RWPE2 (cell line): Measurements from ENCODE around the gene EPS8L1.

Experiments
- ATAC-seq: fragments of 200-7000 bp; cut with Tn5 transposase; 3 replicates; pipeline ENCODE4 v1.9.1; 2021; ENCODE audit warnings: low read depth
- DNase-seq: peaks from one replicate; pipeline ENCODE4 v3.0.0-alpha.2; 2020; ENCODE audit warnings: low spot score
- H3K27ac ChIP-seq: fragments of 450-650 bp; 2 replicates; pipeline ENCODE4 v1.5.1; 2017; ENCODE audit warnings: mild to moderate bottlenecking; ENCODE audit not compliant: poor library complexity, severe bottlenecking
- H3K27me3 ChIP-seq: fragments of 250-450 bp; sonication (Bioruptor Pico); 2 replicates; pipeline ENCODE4 v1.5.1; 2021; ENCODE audit warnings: mild to moderate bottlenecking, moderate library complexity; ENCODE audit not compliant: insufficient read depth, poor library complexity, severe bottlenecking
- H3K36me3 ChIP-seq: fragments of 250-450 bp; sonication (Bioruptor Pico); 2 replicates; pipeline ENCODE4 v1.5.1; 2020; ENCODE audit warnings: low read depth, mild to moderate bottlenecking, moderate library complexity
- H3K4me1 ChIP-seq: fragments of 250-450 bp; sonication (Bioruptor Pico); 2 replicates; pipeline ENCODE4 v1.5.1; 2021; ENCODE audit warnings: mild to moderate bottlenecking, moderate library complexity; ENCODE audit not compliant: insufficient read depth, poor library complexity, severe bottlenecking
- H3K4me3 ChIP-seq: fragments of 250-450 bp; sonication (Bioruptor Pico); 2 replicates; pipeline ENCODE4 v1.5.1; 2021; ENCODE audit warnings: mild to moderate bottlenecking, moderate library complexity; ENCODE audit not compliant: severe bottlenecking
- H3K9me3 ChIP-seq: fragments of 250-450 bp; sonication (Bioruptor Pico); 2 replicates; pipeline ENCODE4 v1.5.1; 2021; ENCODE audit warnings: mild to moderate bottlenecking, moderate library complexity; ENCODE audit not compliant: severe bottlenecking
- TF ChIP-seq, protein P1 (sequence below): fragments of 450-650 bp; IDR thresholded peaks from one replicate; pipeline ENCODE4 v1.5.1; 2017; ENCODE audit warnings: mild to moderate bottlenecking, moderate library complexity; ENCODE audit not compliant: poor library complexity, severe bottlenecking

EPS8L1 gene

GRCh38 chr19:55088543-55089341 is 13.1 kb downstream of the EPS8L1 start:
- Histone ChIP-seq H3K27ac (no peak overlapping the region), H3K9me3 (no peaks in the 10 kb centered on the region), H3K36me3 (peaks cover 11% of the 10 kb centered on the region), H3K4me1 (no peaks in the 10 kb centered on the region), H3K27me3 (no peaks in the 10 kb centered on the region), H3K4me3 (no peak overlapping the region)
- ATAC-seq (peak; percentile 36; the same call in 2 of the 3 replicates), DNase-seq (peak; percentile 61)
- TF ChIP-seq, protein P1, sequence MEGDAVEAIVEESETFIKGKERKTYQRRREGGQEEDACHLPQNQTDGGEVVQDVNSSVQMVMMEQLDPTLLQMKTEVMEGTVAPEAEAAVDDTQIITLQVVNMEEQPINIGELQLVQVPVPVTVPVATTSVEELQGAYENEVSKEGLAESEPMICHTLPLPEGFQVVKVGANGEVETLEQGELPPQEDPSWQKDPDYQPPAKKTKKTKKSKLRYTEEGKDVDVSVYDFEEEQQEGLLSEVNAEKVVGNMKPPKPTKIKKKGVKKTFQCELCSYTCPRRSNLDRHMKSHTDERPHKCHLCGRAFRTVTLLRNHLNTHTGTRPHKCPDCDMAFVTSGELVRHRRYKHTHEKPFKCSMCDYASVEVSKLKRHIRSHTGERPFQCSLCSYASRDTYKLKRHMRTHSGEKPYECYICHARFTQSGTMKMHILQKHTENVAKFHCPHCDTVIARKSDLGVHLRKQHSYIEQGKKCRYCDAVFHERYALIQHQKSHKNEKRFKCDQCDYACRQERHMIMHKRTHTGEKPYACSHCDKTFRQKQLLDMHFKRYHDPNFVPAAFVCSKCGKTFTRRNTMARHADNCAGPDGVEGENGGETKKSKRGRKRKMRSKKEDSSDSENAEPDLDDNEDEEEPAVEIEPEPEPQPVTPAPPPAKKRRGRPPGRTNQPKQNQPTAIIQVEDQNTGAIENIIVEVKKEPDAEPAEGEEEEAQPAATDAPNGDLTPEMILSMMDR = peak; percentile 81

DNA sequence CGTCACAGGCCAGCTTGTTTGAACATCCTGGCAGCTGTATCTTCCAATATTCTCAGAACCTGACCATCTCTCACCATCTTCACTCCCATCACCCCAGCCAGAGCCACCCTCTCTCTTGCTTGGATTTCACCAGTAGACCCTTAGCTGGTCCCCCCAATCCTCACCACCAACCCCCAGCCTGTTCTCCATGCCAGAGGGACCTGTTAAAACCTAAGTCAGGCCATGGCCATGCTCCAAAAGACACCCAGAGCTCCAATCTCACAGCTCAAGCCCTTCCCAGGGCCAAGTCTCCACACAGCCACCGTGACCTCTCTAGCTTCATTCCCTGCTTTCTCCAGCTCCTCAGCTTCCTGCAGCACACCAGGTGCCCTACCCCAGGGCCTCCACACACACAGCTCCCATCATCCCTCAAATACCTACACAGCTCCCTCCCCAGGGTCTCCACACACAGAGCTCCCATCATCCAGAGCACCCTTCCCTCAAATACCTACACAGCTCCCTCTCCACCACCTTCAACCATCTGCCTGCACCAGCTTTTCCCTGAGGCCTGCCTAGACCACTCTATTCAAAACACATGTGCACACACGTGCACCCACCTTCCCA is 13.8 kb downstream of the EPS8L1 start:
- H3K27me3 ChIP-seq = no peaks in the 10 kb centered on the region
- H3K9me3 ChIP-seq = no peaks in the 10 kb centered on the region
- no peak overlapping the region for H3K27ac ChIP-seq
- ATAC-seq = no peak
- no peak overlapping the region for H3K4me3 ChIP-seq
- H3K4me1 ChIP-seq = no peaks in the 10 kb centered on the region
- TF ChIP-seq, protein P1 = no peak
- peak; percentile 23 for DNase-seq
- peaks cover 13% of the 10 kb centered on the region for H3K36me3 ChIP-seq

DNA sequence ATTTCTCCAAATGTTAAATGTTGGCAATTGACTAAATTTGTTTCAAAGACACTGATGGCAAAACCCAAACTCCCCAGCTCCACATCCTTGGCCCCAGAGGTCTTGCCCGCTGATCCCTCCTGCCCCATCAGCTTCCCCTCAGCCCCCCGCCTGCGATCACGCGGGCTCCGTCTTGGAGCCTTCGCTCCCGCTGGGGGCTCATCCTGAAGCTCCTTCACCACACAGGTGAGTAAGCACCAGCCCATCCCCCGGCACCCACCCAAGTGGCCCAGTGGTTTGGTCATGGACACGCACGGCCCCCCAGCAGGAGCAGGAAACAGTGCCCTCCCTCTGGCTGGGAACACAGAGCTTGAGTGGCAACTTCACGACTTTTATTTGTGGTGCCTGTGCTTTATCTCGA is 14.9 kb downstream of the EPS8L1 start:
- Histone ChIP-seq H3K9me3 (no peaks in the 10 kb centered on the region), H3K4me1 (no peaks in the 10 kb centered on the region), H3K27ac (no peak overlapping the region), H3K4me3 (no peak overlapping the region), H3K27me3 (no peaks in the 10 kb centered on the region), H3K36me3 (peaks cover 20% of the 10 kb centered on the region)
- peak; percentile 68 for DNase-seq
- TF ChIP-seq, protein P1 = no peak
- ATAC-seq = no peak

- H3K9me3 ChIP-seq = no peaks in the 10 kb centered on the region
- H3K36me3 ChIP-seq = peaks cover 20% of the 10 kb centered on the region
- DNase-seq = peak; percentile 44
- TF ChIP-seq, protein P1 = no peak
- no peak for ATAC-seq
- H3K27ac ChIP-seq = no peak overlapping the region
- H3K4me3 ChIP-seq = no peak overlapping the region
- no peaks in the 10 kb centered on the region for H3K27me3 ChIP-seq
- no peaks in the 10 kb centered on the region for H3K4me1 ChIP-seq
Observed at GRCh38 chr19:55091126-55091910, 15.6 kb downstream of the EPS8L1 start.
